Right atrium auricular region (tissue), 2 donors: ENCODE measurements around the gene PGBD5. TPM values are rescaled to one million over a fixed set of nuclear protein-coding genes. Genes with fewer than 3 reads are reported as not detected.

Source experiments
- DNase-seq: peaks from one replicate; pipeline ENCODE4 v3.0.0-alpha.2; 2019; ENCODE audit warnings: low spot score
- H3K27ac ChIP-seq, 2 donors: fragments of 200-600 bp; sonication (generic); 1 replicate in 1 of 2; 2 replicates in 1 of 2; pipeline ENCODE4 v1.5.1; 2016 to 2019
- H3K27me3 ChIP-seq, 2 donors: fragments of 200-600 bp; sonication (generic); one replicate each; pipeline versions ENCODE4 v1.5.1 to v1.6.0; 2017 to 2019
- H3K36me3 ChIP-seq: fragments of 200-600 bp; sonication (generic); one replicate; pipeline ENCODE4 v1.5.1; 2016
- H3K4me1 ChIP-seq, 2 donors: fragments of 200-600 bp; sonication (generic); one replicate each; pipeline versions ENCODE4 v1.5.1 to v1.6.0; 2017 to 2019
- H3K4me3 ChIP-seq, 2 donors: fragments of 200-600 bp; sonication (generic); 1 replicate in 1 of 2; 2 replicates in 1 of 2; pipeline ENCODE4 v1.5.1; 2017 to 2019; ENCODE audit warnings: mild to moderate bottlenecking in 1 of 2, moderate library complexity in 1 of 2
- H3K9me3 ChIP-seq, 2 donors: fragments of 200-600 bp; sonication (generic); one replicate each; pipeline ENCODE4 v1.5.1; 2019
- total RNA-seq, 2 donors: library from RNA; depleted of rRNA; stranded (reverse); fragments of >200 nt; gene quantifications; one replicate each; pipeline ENCODE4 v1.1.0, GENCODE V29; 2016
- TF ChIP-seq, protein P1 (sequence below), 2 donors: fragments of 200-600 bp; sonication (generic); IDR thresholded peaks; one replicate each; pipeline ENCODE4 v1.5.1; 2019; ENCODE audit warnings: antibody characterized with exemption in 2 of 2

The PGBD5 gene
- total RNA-seq, 2 donors from 2014 or later: 13.2 to 18.5 TPM

DNA sequence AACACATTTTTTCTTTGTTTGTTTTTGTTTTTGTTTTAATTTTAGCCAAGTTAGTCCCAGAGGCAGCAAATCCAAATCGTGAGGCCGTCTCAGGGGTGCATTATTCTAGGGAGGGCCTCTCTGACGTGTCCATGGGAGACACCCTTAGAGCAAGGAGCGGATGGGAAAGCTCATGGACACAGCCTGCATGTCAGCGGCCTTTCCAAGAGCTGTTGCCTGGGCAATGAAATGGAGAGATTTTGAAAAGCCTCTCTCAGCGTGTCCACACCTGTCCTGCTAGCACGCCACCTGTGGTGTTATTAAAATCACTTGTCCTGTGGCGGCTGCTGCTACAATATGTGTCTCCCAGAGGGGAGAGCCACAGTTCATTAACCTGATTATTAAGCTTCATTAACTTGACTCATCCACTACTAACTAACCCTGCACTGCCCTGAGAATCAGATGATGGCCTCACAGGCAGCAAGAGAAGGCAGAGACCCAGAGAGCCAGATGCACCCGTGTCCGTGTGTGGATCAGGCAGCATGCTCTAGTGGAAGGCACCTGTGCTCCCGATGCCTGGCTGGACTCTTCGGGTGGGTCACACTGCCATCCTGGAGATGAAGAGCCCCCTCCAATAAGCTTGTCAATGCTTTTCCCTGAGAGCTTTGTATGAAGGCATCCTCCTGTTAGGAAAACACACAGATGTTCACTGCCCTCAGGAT lies 133.3 kb downstream of the PGBD5 start:
- H3K4me3 ChIP-seq: no peak overlapping the region
- TF ChIP-seq, protein P1, sequence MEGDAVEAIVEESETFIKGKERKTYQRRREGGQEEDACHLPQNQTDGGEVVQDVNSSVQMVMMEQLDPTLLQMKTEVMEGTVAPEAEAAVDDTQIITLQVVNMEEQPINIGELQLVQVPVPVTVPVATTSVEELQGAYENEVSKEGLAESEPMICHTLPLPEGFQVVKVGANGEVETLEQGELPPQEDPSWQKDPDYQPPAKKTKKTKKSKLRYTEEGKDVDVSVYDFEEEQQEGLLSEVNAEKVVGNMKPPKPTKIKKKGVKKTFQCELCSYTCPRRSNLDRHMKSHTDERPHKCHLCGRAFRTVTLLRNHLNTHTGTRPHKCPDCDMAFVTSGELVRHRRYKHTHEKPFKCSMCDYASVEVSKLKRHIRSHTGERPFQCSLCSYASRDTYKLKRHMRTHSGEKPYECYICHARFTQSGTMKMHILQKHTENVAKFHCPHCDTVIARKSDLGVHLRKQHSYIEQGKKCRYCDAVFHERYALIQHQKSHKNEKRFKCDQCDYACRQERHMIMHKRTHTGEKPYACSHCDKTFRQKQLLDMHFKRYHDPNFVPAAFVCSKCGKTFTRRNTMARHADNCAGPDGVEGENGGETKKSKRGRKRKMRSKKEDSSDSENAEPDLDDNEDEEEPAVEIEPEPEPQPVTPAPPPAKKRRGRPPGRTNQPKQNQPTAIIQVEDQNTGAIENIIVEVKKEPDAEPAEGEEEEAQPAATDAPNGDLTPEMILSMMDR (IDR thresholded peaks at IDR 0.05): no peak
- no peak for DNase-seq
- H3K27ac ChIP-seq: no peak overlapping the region
- H3K27me3 ChIP-seq: no peaks in the 10 kb centered on the region
- no peaks in the 10 kb centered on the region for H3K4me1 ChIP-seq
- no peaks in the 10 kb centered on the region for H3K36me3 ChIP-seq
- no peaks in the 10 kb centered on the region for H3K9me3 ChIP-seq

DNA sequence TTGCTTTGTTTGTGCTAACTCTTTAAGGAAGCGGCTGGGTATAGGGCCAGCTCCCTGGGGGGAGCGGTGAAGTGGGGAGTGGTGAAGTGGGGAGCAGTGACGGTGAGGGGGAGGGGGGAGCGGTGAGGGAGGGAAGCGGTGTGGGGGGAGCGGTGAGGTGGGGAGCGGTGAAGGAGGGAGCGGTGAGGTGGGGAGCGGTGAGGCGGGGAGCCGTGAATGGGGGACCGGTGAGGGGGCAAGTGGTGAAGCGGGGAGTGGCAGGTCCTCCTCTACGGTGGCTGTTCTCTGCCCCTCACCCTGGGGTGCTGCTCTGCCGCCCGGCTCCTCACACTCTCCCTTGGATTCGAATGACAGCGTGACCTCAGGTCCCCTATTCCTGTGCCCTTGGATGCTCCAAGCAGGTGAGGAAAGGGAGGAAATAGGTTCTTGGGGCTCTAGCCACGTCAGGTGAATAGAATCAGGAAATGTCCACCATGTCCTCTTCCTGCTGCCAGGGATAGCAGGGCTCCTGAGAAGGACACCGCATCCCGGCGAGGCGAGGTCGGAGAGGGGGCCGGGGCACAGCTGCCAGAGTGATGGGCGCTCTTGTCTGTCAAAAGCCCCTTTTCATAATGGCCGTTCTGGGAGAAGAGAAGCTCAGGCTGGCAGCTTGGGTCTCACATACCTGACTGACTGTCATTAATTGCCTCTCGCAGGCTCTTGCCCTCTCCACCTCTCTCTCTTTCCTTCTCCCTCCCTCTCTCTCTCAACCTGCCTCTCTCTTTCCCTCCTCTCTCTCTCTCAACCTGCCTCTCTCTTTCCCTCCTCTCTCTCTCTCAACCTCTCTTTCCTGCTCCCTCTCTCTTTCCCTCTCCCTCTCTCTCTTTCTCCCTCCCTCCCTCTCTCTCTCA lies 134.2 kb downstream of the PGBD5 start:
- H3K4me1 ChIP-seq: no peaks in the 10 kb centered on the region
- no peaks in the 10 kb centered on the region for H3K9me3 ChIP-seq
- no peaks in the 10 kb centered on the region for H3K36me3 ChIP-seq
- no peaks in the 10 kb centered on the region for H3K27me3 ChIP-seq
- TF ChIP-seq, protein P1 (IDR thresholded peaks at IDR 0.05): no peak
- no peak for DNase-seq
- H3K4me3 ChIP-seq: no peak overlapping the region
- no peak overlapping the region for H3K27ac ChIP-seq

- DNase-seq: no peak
- Histone ChIP-seq H3K27ac (no peak overlapping the region), H3K27me3 (no peaks in the 10 kb centered on the region), H3K4me1 (no peaks in the 10 kb centered on the region), H3K9me3 (no peaks in the 10 kb centered on the region), H3K36me3 (no peaks in the 10 kb centered on the region), H3K4me3 (no peak overlapping the region)
- TF ChIP-seq, protein P1 (IDR thresholded peaks at IDR 0.05): no peak
Observed at GRCh38 chr1:230289350-230289644, 136.8 kb downstream of the PGBD5 start.

DNA sequence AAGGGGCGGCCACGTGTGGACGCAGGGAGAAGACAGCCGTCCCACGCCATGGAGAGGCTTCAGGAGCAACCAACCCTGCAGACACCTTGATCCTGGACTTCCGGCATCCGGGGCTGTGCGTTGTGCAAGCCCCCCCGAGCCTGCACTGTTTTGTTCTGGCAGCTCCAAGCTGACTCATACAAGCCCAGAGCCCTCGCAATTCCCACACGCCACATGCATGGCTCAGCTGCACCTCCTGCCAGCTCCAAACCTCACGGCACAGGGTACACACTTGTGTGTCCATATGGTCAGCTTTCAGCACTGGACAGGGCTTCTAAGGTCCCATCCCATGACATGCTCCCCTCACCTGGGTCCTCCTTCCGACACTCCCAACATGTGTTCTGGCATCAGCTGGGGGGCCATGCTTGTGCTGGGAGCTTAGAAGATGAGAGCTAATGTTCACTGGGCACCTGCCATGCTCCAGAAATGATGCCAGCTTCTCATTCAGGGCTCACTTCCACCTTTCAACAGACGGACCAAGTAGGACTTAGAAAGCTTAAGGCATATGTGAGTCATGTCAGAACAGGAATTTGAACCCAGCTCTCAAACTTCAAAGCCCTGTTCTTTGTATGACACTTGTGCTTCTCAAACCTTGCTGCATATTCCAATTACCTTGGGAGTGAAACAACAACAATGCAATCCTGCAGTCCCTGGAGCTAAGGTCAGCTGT lies 137.3 kb downstream of the PGBD5 start:
- TF ChIP-seq, protein P1 (IDR thresholded peaks at IDR 0.05): no peak
- DNase-seq: no peak
- Histone ChIP-seq H3K27me3 (no peaks in the 10 kb centered on the region), H3K9me3 (no peaks in the 10 kb centered on the region), H3K36me3 (no peaks in the 10 kb centered on the region), H3K27ac (no peak overlapping the region), H3K4me3 (no peak overlapping the region), H3K4me1 (no peaks in the 10 kb centered on the region)

DNA sequence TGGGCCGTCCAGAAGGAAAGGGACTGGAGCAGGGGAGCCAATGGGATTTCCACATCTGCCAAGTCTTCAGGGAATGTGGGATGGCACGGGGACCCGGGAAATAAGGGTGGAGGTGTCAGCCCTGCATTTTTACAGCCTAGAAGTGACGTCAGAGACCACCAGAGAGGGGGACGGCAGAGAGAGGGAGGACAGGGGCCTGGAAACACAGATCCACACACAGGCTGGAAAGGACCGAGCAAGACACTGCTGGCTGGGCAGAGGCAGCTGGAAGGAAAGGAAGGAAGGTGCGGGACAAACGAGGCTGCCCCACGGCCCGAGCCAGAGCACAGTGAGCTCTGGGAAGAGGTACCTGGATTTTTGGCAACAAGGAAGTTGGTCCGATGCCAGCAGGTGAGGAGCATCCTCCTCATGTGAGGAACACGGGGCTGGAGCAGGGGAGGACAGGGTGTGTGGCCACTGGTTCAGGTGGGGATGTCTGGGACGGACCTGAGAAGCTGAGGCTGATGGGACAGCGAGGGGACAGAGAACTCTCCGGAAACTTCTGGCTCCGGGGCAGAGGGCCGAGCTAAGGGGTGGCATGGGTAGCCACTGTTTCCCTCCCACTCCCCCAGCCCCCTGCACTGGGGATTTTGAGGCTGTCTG lies 138.3 kb downstream of the PGBD5 start:
- H3K36me3 ChIP-seq: no peaks in the 10 kb centered on the region
- no peaks in the 10 kb centered on the region for H3K4me1 ChIP-seq
- no peak overlapping the region for H3K4me3 ChIP-seq
- TF ChIP-seq, protein P1 (IDR thresholded peaks at IDR 0.05): no peak
- no peak for DNase-seq
- H3K27me3 ChIP-seq: no peaks in the 10 kb centered on the region
- no peaks in the 10 kb centered on the region for H3K9me3 ChIP-seq
- no peak overlapping the region for H3K27ac ChIP-seq
